ENCODE results near the gene PSME3.
A peak's percentile ranks its signal among the peaks of the same experiment; 100 is the strongest.

PSME3 gene

GRCh38 chr17:42843358-42843934 lies 10.2 kb downstream of the PSME3 start:
- DNase-seq (ENCODE audit: low read depth) = peak; percentile 59
- TF ChIP-seq CTCF (IDR thresholded peaks at IDR 0.05; ENCODE audit: low read depth, low read length) = peak; percentile 91
- TF ChIP-seq POLR2A (IDR thresholded peaks at IDR 0.05; ENCODE audit: extremely low read depth, insufficient read length) = no peak
- no peak overlapping the region for H3K4me3 ChIP-seq (ENCODE audit: low read depth, low read length)

- no peak within 1 kb of the TSS for H3K4me3 ChIP-seq (ENCODE audit: low read depth, low read length)
- no peak for DNase-seq (ENCODE audit: low read depth)
- TF ChIP-seq MYC (IDR thresholded peaks at IDR 0.05; ENCODE audit: low read depth, low read length) (no peak), CTCF (IDR thresholded peaks at IDR 0.05; ENCODE audit: low read depth, low read length) (no peak), MAX (IDR thresholded peaks at IDR 0.05; ENCODE audit: low read depth, low read length) (no peak), POLR2A (IDR thresholded peaks at IDR 0.05; ENCODE audit: extremely low read depth, insufficient read length) (no peak)
Observed at GRCh38 chr17:42844271-42844670, 11.1 kb downstream of the PSME3 start, which contains the start of gene AOC2. Gene AOC2 (plus strand): TSS chr17:42844580. CDS start chr17:42844627, 47 bp downstream.

GRCh38 chr17:42844761-42845555 lies 11.8 kb downstream of the PSME3 start:
- DNase-seq (ENCODE audit: low read depth) = no peak
- no peak overlapping the region for H3K4me3 ChIP-seq (ENCODE audit: low read depth, low read length)
- TF ChIP-seq CTCF (IDR thresholded peaks at IDR 0.05; ENCODE audit: low read depth, low read length) = no peak
- no peak for TF ChIP-seq POLR2A (IDR thresholded peaks at IDR 0.05; ENCODE audit: extremely low read depth, insufficient read length)
- TF ChIP-seq MYC (IDR thresholded peaks at IDR 0.05; ENCODE audit: low read depth, low read length) = no peak
- TF ChIP-seq MAX (IDR thresholded peaks at IDR 0.05; ENCODE audit: low read depth, low read length) = no peak

GRCh38 chr17:42845556-42845917 lies 12.3 kb downstream of the PSME3 start:
- H3K4me3 ChIP-seq (ENCODE audit: low read depth, low read length) = no peak overlapping the region
- TF ChIP-seq CTCF (IDR thresholded peaks at IDR 0.05; ENCODE audit: low read depth, low read length) (no peak), MAX (IDR thresholded peaks at IDR 0.05; ENCODE audit: low read depth, low read length) (no peak), POLR2A (IDR thresholded peaks at IDR 0.05; ENCODE audit: extremely low read depth, insufficient read length) (no peak)
- no peak for DNase-seq (ENCODE audit: low read depth)

GRCh38 chr17:42845918-42846593 lies 12.9 kb downstream of the PSME3 start:
- peak; percentile 38 for DNase-seq (ENCODE audit: low read depth)
- TF ChIP-seq CTCF (IDR thresholded peaks at IDR 0.05; ENCODE audit: low read depth, low read length) (no peak), POLR2A (IDR thresholded peaks at IDR 0.05; ENCODE audit: extremely low read depth, insufficient read length) (no peak), MYC (IDR thresholded peaks at IDR 0.05; ENCODE audit: low read depth, low read length) (no peak), MAX (IDR thresholded peaks at IDR 0.05; ENCODE audit: low read depth, low read length) (no peak)
- H3K4me3 ChIP-seq (ENCODE audit: low read depth, low read length) = no peak overlapping the region
